A673 (cell line): Measurements from ENCODE around the gene SLC16A5. TPM values are rescaled to one million over a fixed set of nuclear protein-coding genes. Genes with fewer than 3 reads are reported as not detected.

ENCODE experiments used
- BruUV-seq: library from RNA; stranded (reverse); fragments of 400-500 nt; replicated peaks from 2 replicates; lab custom pipeline; 2021; lab: Mats Ljungman, UMichigan
- CTCF ChIA-PET: fragments of 300-600 bp; sonication (Branson Sonifier 250); formaldehyde crosslinking; loops from one replicate; lab custom pipeline; 2022; ENCODE audit warnings: antibody characterized with exemption; lab: Charles Lee
- POLR2A ChIA-PET: fragments of 300-600 bp; sonication (Branson Sonifier 250); formaldehyde crosslinking; loops from one replicate; lab custom pipeline; 2022; ENCODE audit warnings: antibody characterized with exemption; ENCODE audit not compliant: low non-redundant PET; lab: Charles Lee
- DNase-seq: peaks from one replicate; pipeline ENCODE4 v3.0.0-alpha.2; 2015; ENCODE audit warnings: low spot score
- H3K27ac ChIP-seq: fragments of 200-600 bp; sonication (generic); 2 replicates; pipeline ENCODE4 v1.5.1; 2016; ENCODE audit warnings: mixed run types, low read depth, mild to moderate bottlenecking, mixed read lengths, antibody characterized with exemption, low read length; ENCODE audit not compliant: poor library complexity, severe bottlenecking
- H3K27me3 ChIP-seq: fragments of 200-600 bp; sonication (generic); replicated peaks from 2 replicates; pipeline ENCODE4 v1.6.1; 2017; ENCODE audit warnings: mixed run types, low read depth, mild to moderate bottlenecking, mixed read lengths, antibody characterized with exemption, low read length; ENCODE audit not compliant: insufficient read depth, poor library complexity
- H3K36me3 ChIP-seq: fragments of 200-600 bp; sonication (generic); 2 replicates; pipeline ENCODE4 v1.6.1; 2016; ENCODE audit warnings: mixed run types, mild to moderate bottlenecking, mixed read lengths, antibody characterized with exemption, low read length; ENCODE audit not compliant: insufficient read depth, poor library complexity, severe bottlenecking
- H3K4me1 ChIP-seq: fragments of 200-600 bp; sonication (generic); 2 replicates; pipeline ENCODE4 v1.6.1; 2017; ENCODE audit warnings: mixed run types, mild to moderate bottlenecking, mixed read lengths, antibody characterized with exemption, low read length; ENCODE audit not compliant: insufficient read depth, poor library complexity, severe bottlenecking
- H3K4me3 ChIP-seq: fragments of 200-600 bp; sonication (generic); 2 replicates; pipeline ENCODE4 v1.5.1; 2016; ENCODE audit warnings: low read depth, mixed run types, mild to moderate bottlenecking, mixed read lengths, low read length; ENCODE audit not compliant: poor library complexity, severe bottlenecking
- H3K9me3 ChIP-seq: fragments of 200-600 bp; sonication (generic); 2 replicates; pipeline ENCODE4 v1.6.1; 2016; ENCODE audit warnings: mixed run types, low read depth, mild to moderate bottlenecking, mixed read lengths, antibody characterized with exemption, low read length; ENCODE audit not compliant: poor library complexity, severe bottlenecking
- EZH2 ChIP-seq: fragments of 200-600 bp; sonication (generic); IDR thresholded peaks from 2 replicates; pipeline ENCODE4 v1.6.1; 2017; ENCODE audit warnings: borderline replicate concordance, low read depth, mild to moderate bottlenecking, mixed read lengths, antibody characterized with exemption, low read length; ENCODE audit not compliant: poor library complexity, severe bottlenecking
- intact Hi-C: fragments of 100-400 bp; cut with micrococcal nuclease; formaldehyde crosslinking; loops from one replicate; pipeline ENCODE4 v1.10.0; 2022; ENCODE audit not compliant: unreplicated experiment
- total RNA-seq: library from RNA; stranded (reverse); gene quantifications from 2 replicates; pipeline ENCODE4 v1.2.3, GENCODE V29; 2021
- TF ChIP-seq, protein P1 (sequence below): fragments of 300-800, 200-600 bp; sonication (generic); conservative IDR thresholded peaks from 2 replicates; pipeline ENCODE4 v1.5.1; 2017; ENCODE audit warnings: low read depth, mild to moderate bottlenecking, antibody characterized with exemption, low read length, moderate library complexity, mixed read lengths

The SLC16A5 gene
- total RNA-seq, 1 experiment from 2014 or later, result 0.80 TPM

DNA sequence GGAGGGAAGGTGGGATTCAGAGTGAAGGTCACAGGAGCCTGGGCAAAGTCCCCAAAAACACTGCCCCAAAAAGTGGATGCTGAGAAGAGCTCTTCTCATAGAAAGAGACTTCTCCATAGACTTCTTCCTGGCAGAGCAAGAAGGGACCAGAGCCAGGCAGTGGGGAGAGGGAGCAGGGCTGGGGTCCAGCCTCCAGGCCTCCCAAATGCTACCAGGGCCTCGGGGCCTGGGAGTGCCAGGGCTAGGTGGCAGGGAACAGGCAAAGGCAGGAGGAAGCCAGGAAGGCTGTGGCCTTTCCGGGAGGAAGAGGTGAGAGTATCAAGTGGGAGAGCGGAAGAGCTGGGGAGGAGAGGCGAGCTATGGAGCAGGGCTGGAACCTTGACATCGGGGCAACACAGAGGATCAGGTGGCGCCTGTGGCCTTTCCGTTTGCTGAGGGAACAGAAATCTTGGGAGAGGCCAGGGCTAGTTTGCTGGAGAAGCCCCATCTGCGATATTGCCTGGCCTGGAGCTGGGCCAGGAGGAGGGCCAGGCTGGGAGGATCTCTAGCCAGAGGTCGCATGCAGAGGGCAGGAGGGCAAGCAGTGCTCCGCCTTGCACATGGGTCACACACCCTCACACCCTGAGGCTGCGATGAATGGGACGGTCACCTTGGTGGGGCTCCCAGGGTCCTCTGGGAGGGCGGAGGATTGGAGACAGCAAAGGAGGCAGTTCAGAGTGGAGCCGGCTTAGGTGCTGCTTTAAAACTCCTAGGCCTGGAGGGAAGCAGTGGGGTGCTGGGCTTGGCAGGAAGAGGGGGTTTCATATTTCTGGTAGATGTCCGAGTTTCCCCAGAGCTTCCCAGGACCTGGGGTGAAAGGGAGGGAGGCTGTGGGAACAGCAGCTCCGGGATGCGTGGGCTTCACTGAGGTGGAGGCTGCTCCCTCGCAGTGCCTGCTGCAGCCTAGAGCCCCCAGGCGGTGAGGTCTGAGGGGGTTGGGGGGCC is 3.4 kb downstream of the SLC16A5 start:
- H3K9me3 ChIP-seq, result no peaks in the 10 kb centered on the region
- CTCF ChIA-PET, result no interaction called here
- H3K36me3 ChIP-seq, result no peaks in the 10 kb centered on the region
- H3K27ac ChIP-seq, result no peak overlapping the region
- POLR2A ChIA-PET, result no interaction called here
- DNase-seq, result no peak
- H3K4me3 ChIP-seq, result no peak overlapping the region
- intact Hi-C loops, result no loop called here
- BruUV-seq, result no TSS peak
- H3K4me1 ChIP-seq, result peaks cover 4% of the 10 kb centered on the region
- H3K27me3 ChIP-seq, result no peaks in the 10 kb centered on the region
- TF ChIP-seq, protein P1, sequence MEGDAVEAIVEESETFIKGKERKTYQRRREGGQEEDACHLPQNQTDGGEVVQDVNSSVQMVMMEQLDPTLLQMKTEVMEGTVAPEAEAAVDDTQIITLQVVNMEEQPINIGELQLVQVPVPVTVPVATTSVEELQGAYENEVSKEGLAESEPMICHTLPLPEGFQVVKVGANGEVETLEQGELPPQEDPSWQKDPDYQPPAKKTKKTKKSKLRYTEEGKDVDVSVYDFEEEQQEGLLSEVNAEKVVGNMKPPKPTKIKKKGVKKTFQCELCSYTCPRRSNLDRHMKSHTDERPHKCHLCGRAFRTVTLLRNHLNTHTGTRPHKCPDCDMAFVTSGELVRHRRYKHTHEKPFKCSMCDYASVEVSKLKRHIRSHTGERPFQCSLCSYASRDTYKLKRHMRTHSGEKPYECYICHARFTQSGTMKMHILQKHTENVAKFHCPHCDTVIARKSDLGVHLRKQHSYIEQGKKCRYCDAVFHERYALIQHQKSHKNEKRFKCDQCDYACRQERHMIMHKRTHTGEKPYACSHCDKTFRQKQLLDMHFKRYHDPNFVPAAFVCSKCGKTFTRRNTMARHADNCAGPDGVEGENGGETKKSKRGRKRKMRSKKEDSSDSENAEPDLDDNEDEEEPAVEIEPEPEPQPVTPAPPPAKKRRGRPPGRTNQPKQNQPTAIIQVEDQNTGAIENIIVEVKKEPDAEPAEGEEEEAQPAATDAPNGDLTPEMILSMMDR, result no peak
- no peak for TF ChIP-seq EZH2

DNA sequence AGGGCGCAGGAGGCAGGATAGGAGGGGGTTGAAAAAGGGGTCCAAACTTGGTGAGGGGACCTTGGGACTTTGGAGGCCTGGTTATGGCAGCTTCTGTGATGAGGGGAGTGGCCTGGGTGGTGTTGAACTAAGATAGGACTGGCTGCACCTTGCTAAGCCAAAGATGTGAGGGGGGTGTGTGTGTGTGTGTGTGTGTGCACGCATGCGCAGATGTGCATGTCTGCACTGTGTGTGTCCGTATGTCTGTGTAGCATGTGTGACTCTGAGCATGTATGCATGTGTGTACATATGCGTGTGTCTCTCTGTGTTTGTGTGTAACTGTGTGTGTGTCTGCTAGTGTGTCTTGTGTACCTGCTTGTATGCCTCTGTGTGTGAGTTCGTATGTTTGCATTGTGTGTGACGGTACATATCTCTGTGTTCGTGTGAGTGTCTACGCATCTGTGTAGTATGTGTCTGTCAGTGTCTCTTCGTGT is 4.1 kb downstream of the SLC16A5 start:
- peaks cover 4% of the 10 kb centered on the region for H3K4me1 ChIP-seq
- no TSS peak for BruUV-seq
- H3K36me3 ChIP-seq, result no peaks in the 10 kb centered on the region
- H3K9me3 ChIP-seq, result no peaks in the 10 kb centered on the region
- intact Hi-C loops, result no loop called here
- ChIA-PET POLR2A (no interaction called here), CTCF (no interaction called here)
- TF ChIP-seq, protein P1, result no peak
- TF ChIP-seq EZH2, result no peak
- H3K4me3 ChIP-seq, result no peak overlapping the region
- H3K27me3 ChIP-seq, result no peaks in the 10 kb centered on the region
- H3K27ac ChIP-seq, result no peak overlapping the region
- DNase-seq, result no peak

DNA sequence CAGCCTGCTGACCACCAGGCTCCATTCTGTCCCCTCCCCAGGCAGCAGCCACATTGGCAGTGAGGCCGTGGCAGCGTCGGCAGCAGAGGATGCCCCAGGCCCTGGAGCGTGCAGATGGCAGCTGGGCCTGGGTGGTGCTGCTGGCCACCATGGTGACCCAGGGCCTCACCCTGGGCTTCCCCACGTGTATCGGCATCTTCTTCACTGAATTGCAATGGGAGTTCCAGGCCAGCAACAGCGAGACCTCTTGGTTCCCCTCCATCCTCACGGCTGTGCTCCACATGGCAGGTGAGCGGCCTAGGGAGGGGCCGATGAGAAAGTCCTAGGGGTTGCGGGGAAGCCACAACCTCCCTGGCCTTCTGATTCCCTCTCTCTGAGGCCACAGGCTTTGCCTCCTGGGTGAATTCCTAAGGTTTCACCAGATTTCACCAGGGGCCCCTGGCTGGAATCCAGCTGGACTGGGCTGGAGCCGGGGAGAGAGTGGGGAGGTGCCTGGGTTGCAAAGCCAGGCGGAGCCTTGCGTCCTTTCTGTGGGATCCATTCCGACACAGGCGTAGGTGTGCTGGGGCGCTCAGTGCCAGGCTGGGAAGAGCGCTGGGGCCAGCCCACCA is 5.9 kb downstream of the SLC16A5 start:
- H3K9me3 ChIP-seq, result no peaks in the 10 kb centered on the region
- no peaks in the 10 kb centered on the region for H3K4me1 ChIP-seq
- intact Hi-C loops, result no loop called here
- H3K27me3 ChIP-seq, result no peaks in the 10 kb centered on the region
- H3K36me3 ChIP-seq, result no peaks in the 10 kb centered on the region
- no peak for DNase-seq
- ChIA-PET CTCF (no interaction called here), POLR2A (no interaction called here)
- no peak overlapping the region for H3K4me3 ChIP-seq
- no TSS peak for BruUV-seq
- TF ChIP-seq, protein P1, result no peak
- no peak for TF ChIP-seq EZH2
- H3K27ac ChIP-seq, result no peak overlapping the region
